ENCODE measurements around the gene NMBR.

Gene NMBR

DNA sequence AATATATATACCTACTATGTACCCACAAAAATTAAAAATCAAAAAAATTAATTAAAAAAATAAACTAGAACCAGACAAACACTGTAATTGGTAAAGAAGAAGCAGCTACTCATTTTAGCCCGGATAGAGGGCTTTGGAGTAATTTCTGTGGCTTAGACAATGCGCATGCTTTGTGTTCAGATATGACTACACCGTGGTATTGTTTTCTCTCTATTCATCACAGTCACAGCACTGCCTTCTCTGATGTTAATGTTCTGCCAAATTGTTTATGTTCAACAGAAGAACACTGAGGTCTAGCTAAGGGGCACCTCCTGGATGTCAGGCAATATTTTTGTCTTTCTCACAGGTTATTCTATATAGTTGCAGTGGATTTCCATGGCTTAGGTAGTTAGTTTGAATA lies 91.7 kb downstream of the NMBR start:
- TF ChIP-seq ZBTB7A (IDR thresholded peaks at IDR 0.05; ENCODE audit: low read depth) (no peak), FOXM1 (IDR thresholded peaks at IDR 0.05; ENCODE audit: borderline replicate concordance, low read depth) (no peak), NFIC (IDR thresholded peaks at IDR 0.05) (no peak), CREB1 (IDR thresholded peaks at IDR 0.05; ENCODE audit: low read depth) (no peak), TEAD4 (IDR thresholded peaks at IDR 0.05) (no peak), TCF12 (IDR thresholded peaks at IDR 0.05; ENCODE audit: low read depth) (no peak), TAF1 (IDR thresholded peaks at IDR 0.05; ENCODE audit: low read depth) (no peak)
- TF ChIP-seq, protein P1, sequence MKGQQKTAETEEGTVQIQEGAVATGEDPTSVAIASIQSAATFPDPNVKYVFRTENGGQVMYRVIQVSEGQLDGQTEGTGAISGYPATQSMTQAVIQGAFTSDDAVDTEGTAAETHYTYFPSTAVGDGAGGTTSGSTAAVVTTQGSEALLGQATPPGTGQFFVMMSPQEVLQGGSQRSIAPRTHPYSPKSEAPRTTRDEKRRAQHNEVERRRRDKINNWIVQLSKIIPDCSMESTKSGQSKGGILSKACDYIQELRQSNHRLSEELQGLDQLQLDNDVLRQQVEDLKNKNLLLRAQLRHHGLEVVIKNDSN (IDR thresholded peaks at IDR 0.05): no peak
- TF ChIP-seq, protein P2, sequence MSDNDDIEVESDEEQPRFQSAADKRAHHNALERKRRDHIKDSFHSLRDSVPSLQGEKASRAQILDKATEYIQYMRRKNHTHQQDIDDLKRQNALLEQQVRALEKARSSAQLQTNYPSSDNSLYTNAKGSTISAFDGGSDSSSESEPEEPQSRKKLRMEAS (IDR thresholded peaks at IDR 0.05): no peak

DNA sequence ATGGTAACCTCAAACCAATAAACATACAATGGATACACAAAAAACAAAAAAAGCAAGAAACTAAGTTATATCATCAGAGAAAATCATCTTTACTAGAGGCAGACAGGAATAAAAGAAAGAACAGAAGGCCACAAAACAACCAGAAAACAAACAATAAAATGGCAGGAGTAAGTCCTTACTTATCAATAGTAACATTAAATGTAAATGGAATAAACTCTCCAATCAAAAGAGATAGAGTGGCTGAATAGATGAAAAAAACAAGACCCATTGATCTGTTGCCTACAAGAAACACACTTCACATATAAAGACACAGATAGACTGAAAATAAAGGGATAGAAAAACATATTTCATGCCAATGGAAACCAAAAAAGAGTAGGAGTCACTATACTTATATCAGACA lies 95.5 kb downstream of the NMBR start:
- TF ChIP-seq, protein P2 (IDR thresholded peaks at IDR 0.05): no peak
- TF ChIP-seq YY1 (IDR thresholded peaks at IDR 0.05; ENCODE audit: low read depth): no peak
- TF ChIP-seq EGR1 (IDR thresholded peaks at IDR 0.05): no peak
- no peak for TF ChIP-seq RAD21 (IDR thresholded peaks at IDR 0.05; ENCODE audit: low read depth)
- no peak for TF ChIP-seq CEBPB (IDR thresholded peaks at IDR 0.05)
- no peak for TF ChIP-seq TCF12 (IDR thresholded peaks at IDR 0.05; ENCODE audit: low read depth)
- TF ChIP-seq TEAD4 (IDR thresholded peaks at IDR 0.05): no peak
- TF ChIP-seq NFIC (IDR thresholded peaks at IDR 0.05): no peak
- TF ChIP-seq ZBTB7A (IDR thresholded peaks at IDR 0.05; ENCODE audit: low read depth): no peak
- TF ChIP-seq, protein P3, sequence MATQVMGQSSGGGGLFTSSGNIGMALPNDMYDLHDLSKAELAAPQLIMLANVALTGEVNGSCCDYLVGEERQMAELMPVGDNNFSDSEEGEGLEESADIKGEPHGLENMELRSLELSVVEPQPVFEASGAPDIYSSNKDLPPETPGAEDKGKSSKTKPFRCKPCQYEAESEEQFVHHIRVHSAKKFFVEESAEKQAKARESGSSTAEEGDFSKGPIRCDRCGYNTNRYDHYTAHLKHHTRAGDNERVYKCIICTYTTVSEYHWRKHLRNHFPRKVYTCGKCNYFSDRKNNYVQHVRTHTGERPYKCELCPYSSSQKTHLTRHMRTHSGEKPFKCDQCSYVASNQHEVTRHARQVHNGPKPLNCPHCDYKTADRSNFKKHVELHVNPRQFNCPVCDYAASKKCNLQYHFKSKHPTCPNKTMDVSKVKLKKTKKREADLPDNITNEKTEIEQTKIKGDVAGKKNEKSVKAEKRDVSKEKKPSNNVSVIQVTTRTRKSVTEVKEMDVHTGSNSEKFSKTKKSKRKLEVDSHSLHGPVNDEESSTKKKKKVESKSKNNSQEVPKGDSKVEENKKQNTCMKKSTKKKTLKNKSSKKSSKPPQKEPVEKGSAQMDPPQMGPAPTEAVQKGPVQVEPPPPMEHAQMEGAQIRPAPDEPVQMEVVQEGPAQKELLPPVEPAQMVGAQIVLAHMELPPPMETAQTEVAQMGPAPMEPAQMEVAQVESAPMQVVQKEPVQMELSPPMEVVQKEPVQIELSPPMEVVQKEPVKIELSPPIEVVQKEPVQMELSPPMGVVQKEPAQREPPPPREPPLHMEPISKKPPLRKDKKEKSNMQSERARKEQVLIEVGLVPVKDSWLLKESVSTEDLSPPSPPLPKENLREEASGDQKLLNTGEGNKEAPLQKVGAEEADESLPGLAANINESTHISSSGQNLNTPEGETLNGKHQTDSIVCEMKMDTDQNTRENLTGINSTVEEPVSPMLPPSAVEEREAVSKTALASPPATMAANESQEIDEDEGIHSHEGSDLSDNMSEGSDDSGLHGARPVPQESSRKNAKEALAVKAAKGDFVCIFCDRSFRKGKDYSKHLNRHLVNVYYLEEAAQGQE (IDR thresholded peaks at IDR 0.05; ENCODE audit: low read depth): no peak
- TF ChIP-seq EP300 (IDR thresholded peaks at IDR 0.05; ENCODE audit: borderline replicate concordance): no peak
- TF ChIP-seq TAF1 (IDR thresholded peaks at IDR 0.05; ENCODE audit: low read depth): no peak
- TF ChIP-seq CREB1 (IDR thresholded peaks at IDR 0.05; ENCODE audit: low read depth): no peak
- TF ChIP-seq FOXM1 (IDR thresholded peaks at IDR 0.05; ENCODE audit: borderline replicate concordance, low read depth): no peak
- TF ChIP-seq, protein P1 (IDR thresholded peaks at IDR 0.05): no peak

DNA sequence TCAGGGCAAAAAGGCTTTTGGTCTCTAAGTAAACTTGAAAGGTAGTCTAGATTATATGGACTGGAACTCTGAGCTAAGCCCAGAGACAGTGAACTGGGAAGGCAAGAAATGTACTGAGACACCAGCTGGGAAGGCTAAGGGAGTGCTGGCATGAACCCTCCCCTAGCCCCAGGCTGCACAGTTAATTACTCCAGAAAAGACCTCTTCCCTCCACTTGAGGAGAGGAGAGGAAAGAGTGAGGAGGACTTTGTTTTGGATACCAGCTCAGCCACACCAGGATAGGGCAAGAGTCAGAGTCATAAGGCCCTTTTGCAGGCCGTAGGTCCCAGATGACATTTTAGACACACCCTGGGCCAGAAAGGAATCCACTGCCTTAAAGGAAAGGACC lies 98.3 kb downstream of the NMBR start:
- TF ChIP-seq, protein P2 (IDR thresholded peaks at IDR 0.05): no peak
- TF ChIP-seq FOXM1 (IDR thresholded peaks at IDR 0.05; ENCODE audit: borderline replicate concordance, low read depth): no peak
- no peak for TF ChIP-seq TEAD4 (IDR thresholded peaks at IDR 0.05)
- no peak for TF ChIP-seq RAD21 (IDR thresholded peaks at IDR 0.05; ENCODE audit: low read depth)
- TF ChIP-seq, protein P1 (IDR thresholded peaks at IDR 0.05): no peak
- TF ChIP-seq, protein P3 (IDR thresholded peaks at IDR 0.05; ENCODE audit: low read depth): no peak
- TF ChIP-seq TCF12 (IDR thresholded peaks at IDR 0.05; ENCODE audit: low read depth): no peak
- no peak for TF ChIP-seq YY1 (IDR thresholded peaks at IDR 0.05; ENCODE audit: low read depth)
- no peak for TF ChIP-seq EGR1 (IDR thresholded peaks at IDR 0.05)
- TF ChIP-seq ZBTB7A (IDR thresholded peaks at IDR 0.05; ENCODE audit: low read depth): no peak
- no peak for TF ChIP-seq CEBPB (IDR thresholded peaks at IDR 0.05)
- no peak for TF ChIP-seq EP300 (IDR thresholded peaks at IDR 0.05; ENCODE audit: borderline replicate concordance)
- TF ChIP-seq CREB1 (IDR thresholded peaks at IDR 0.05; ENCODE audit: low read depth): no peak
- TF ChIP-seq NFIC (IDR thresholded peaks at IDR 0.05): no peak
- no peak for TF ChIP-seq TAF1 (IDR thresholded peaks at IDR 0.05; ENCODE audit: low read depth)

DNA sequence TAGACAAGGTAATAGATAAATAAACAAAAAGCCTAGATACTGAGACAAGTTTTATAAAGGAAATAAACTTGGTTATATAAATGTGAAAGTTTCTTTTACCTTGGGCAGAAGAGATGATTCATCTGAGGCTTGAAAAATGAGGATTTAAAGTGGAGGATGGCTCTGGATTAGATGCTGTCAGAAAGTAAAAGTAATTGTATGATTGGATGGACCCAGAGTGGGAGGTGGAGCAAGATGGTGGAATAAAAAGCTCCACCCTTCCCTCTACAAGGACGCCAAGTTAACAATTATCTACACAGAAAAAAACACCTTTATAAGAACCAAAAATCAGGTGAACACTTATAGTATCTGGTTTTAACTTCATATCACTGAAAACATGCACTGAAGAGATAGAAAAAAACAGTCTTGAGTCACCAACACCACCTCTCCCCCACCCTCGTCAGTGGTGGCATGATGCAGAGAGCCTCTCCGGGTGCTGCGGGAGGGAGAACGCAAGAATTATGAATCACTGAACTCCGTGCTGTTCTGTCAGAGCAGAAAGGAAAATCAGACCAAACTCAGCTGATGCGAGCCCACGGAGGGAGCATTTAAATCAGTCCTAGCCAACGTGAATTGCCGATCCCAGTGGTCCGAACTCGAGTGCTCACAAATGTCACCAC lies 98.9 kb downstream of the NMBR start:
- TF ChIP-seq TEAD4 (IDR thresholded peaks at IDR 0.05) (no peak), CREB1 (IDR thresholded peaks at IDR 0.05; ENCODE audit: low read depth) (no peak), EGR1 (IDR thresholded peaks at IDR 0.05) (no peak), EP300 (IDR thresholded peaks at IDR 0.05; ENCODE audit: borderline replicate concordance) (no peak)

All from Ishikawa (cell line).